RWPE2 (cell line): Measurements from ENCODE around the gene CTDNEP1.

Experiments used
- ATAC-seq: fragments of 200-7000 bp; cut with Tn5 transposase; 3 replicates; pipeline ENCODE4 v1.9.1; 2021; ENCODE audit warnings: low read depth
- DNase-seq: peaks from one replicate; pipeline ENCODE4 v3.0.0-alpha.2; 2020; ENCODE audit warnings: low spot score
- H3K27ac ChIP-seq: fragments of 450-650 bp; 2 replicates; pipeline ENCODE4 v1.5.1; 2017; ENCODE audit warnings: mild to moderate bottlenecking; ENCODE audit not compliant: poor library complexity, severe bottlenecking
- H3K27me3 ChIP-seq: fragments of 250-450 bp; sonication (Bioruptor Pico); 2 replicates; pipeline ENCODE4 v1.5.1; 2021; ENCODE audit warnings: mild to moderate bottlenecking, moderate library complexity; ENCODE audit not compliant: insufficient read depth, poor library complexity, severe bottlenecking
- H3K36me3 ChIP-seq: fragments of 250-450 bp; sonication (Bioruptor Pico); 2 replicates; pipeline ENCODE4 v1.5.1; 2020; ENCODE audit warnings: low read depth, mild to moderate bottlenecking, moderate library complexity
- H3K4me1 ChIP-seq: fragments of 250-450 bp; sonication (Bioruptor Pico); 2 replicates; pipeline ENCODE4 v1.5.1; 2021; ENCODE audit warnings: mild to moderate bottlenecking, moderate library complexity; ENCODE audit not compliant: insufficient read depth, poor library complexity, severe bottlenecking
- H3K4me3 ChIP-seq: fragments of 250-450 bp; sonication (Bioruptor Pico); 2 replicates; pipeline ENCODE4 v1.5.1; 2021; ENCODE audit warnings: mild to moderate bottlenecking, moderate library complexity; ENCODE audit not compliant: severe bottlenecking
- H3K9me3 ChIP-seq: fragments of 250-450 bp; sonication (Bioruptor Pico); 2 replicates; pipeline ENCODE4 v1.5.1; 2021; ENCODE audit warnings: mild to moderate bottlenecking, moderate library complexity; ENCODE audit not compliant: severe bottlenecking
- TF ChIP-seq, protein P1 (sequence below): fragments of 450-650 bp; IDR thresholded peaks from one replicate; pipeline ENCODE4 v1.5.1; 2017; ENCODE audit warnings: mild to moderate bottlenecking, moderate library complexity; ENCODE audit not compliant: poor library complexity, severe bottlenecking

CTDNEP1 gene

DNA sequence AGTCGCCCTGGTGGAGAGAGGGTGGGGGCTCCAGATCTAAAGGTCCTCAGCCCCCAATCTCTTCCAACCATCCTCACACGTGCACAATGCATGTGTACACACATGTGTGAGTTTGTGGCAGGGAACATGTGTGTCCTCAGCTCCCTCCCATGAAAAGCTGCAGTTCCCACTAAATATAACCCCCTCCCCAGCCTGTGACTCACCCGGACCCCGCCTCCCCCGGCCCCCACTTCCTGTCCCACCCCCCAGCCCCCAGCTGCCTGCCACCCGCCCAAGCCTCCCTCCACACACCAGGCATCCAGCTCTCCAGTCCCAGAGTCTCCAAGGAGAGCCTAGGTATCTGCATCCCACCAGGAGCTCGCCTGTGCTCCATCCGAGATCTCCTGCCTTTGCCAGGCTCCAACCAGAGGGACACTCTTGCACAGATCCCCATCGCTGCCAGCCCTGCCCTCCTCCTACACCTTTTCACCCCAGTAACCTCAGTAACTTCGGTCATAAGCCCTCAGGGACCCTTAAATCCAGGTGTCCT lies 35.8 kb downstream of the CTDNEP1 start:
- peaks cover 5% of the 10 kb centered on the region for H3K4me1 ChIP-seq
- TF ChIP-seq, protein P1, sequence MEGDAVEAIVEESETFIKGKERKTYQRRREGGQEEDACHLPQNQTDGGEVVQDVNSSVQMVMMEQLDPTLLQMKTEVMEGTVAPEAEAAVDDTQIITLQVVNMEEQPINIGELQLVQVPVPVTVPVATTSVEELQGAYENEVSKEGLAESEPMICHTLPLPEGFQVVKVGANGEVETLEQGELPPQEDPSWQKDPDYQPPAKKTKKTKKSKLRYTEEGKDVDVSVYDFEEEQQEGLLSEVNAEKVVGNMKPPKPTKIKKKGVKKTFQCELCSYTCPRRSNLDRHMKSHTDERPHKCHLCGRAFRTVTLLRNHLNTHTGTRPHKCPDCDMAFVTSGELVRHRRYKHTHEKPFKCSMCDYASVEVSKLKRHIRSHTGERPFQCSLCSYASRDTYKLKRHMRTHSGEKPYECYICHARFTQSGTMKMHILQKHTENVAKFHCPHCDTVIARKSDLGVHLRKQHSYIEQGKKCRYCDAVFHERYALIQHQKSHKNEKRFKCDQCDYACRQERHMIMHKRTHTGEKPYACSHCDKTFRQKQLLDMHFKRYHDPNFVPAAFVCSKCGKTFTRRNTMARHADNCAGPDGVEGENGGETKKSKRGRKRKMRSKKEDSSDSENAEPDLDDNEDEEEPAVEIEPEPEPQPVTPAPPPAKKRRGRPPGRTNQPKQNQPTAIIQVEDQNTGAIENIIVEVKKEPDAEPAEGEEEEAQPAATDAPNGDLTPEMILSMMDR, result no peak
- DNase-seq, result no peak
- ATAC-seq, result no peak
- no peaks in the 10 kb centered on the region for H3K27me3 ChIP-seq
- H3K36me3 ChIP-seq, result no peaks in the 10 kb centered on the region; the same call in 1 of the 2 replicates
- no peaks in the 10 kb centered on the region for H3K9me3 ChIP-seq
- peak overlapping the region; percentile 62 for H3K27ac ChIP-seq
- H3K4me3 ChIP-seq, result no peak overlapping the region

DNA sequence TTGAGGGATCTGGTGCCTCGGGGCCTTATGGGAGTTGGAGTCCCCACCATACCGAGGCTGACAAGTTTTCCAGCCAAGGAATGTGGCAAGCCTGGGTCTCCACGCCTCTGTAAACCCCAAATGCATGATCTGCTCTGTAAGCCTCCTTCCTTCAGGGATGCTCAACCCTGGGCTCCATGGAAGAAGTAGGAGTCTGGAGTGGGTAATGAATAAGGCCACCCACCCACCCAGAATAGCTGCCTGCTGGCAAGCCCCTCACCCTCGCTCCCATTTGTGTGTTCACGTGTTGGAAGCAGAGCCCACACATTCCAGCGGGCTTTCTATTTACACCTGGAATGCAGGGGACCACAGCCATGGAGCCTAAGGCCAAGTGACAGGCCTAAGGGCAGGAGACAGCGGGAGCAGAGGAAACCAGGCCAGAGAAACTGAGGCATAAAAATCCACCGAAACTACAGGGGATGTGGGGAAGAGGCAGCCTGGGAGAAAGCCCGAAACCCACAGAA lies 36.3 kb downstream of the CTDNEP1 start:
- peak overlapping the region; percentile 28 for H3K4me3 ChIP-seq
- no peaks in the 10 kb centered on the region for H3K36me3 ChIP-seq
- no peaks in the 10 kb centered on the region for H3K9me3 ChIP-seq
- TF ChIP-seq, protein P1, result peak; percentile 14
- no peak for DNase-seq
- peaks cover 5% of the 10 kb centered on the region for H3K4me1 ChIP-seq
- H3K27me3 ChIP-seq, result no peaks in the 10 kb centered on the region
- peak overlapping the region; percentile 62 for H3K27ac ChIP-seq
- ATAC-seq, result no peak

DNA sequence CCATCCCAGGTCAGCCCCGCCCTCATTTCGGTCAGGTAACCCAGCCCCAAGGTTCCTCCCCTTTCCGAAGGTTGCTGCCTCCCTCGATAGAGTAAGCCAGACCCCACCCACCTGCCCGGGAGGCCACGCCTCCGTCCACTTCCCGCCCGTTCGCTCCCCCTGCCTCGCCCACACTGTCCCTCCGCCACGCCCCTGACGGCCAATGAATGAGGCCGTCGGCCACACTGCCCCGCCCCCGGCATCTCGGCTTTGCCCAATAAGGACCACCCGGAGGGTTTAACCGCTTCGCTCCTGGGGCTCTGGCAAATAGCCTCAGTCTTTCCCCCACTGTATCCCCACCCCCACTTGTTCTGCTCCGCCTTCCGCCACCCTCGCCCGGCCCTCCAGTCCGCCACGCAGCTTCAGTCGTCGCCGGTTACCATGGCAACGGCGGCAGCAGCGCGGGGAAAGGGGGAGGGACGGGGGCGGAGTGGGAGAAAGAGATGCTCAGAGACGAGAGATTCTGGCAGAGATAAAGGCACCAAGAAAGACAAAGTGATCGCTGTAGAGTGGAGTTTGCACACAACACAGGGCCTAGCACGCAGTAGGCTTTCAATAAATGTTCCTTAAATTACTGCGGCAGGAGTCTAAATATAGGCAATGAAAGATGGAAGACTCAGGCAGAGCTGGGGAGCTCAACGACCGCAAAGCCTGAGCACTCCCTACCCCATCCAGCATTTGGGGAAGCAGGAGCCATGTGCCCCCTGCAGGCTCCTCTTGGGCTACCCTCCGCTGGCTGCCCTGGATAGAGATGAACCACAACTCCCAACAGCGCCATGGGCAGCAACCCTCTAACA lies 37.0 kb downstream of the CTDNEP1 start:
- Histone ChIP-seq H3K9me3 (no peaks in the 10 kb centered on the region), H3K27ac (peak overlapping the region; percentile 62), H3K36me3 (no peaks in the 10 kb centered on the region), H3K4me1 (peaks cover 5% of the 10 kb centered on the region), H3K27me3 (no peaks in the 10 kb centered on the region), H3K4me3 (peak overlapping the region; percentile 28)
- TF ChIP-seq, protein P1, result peak; percentile 43
- ATAC-seq (peak; percentile 84), DNase-seq (peak; percentile 99)

DNA sequence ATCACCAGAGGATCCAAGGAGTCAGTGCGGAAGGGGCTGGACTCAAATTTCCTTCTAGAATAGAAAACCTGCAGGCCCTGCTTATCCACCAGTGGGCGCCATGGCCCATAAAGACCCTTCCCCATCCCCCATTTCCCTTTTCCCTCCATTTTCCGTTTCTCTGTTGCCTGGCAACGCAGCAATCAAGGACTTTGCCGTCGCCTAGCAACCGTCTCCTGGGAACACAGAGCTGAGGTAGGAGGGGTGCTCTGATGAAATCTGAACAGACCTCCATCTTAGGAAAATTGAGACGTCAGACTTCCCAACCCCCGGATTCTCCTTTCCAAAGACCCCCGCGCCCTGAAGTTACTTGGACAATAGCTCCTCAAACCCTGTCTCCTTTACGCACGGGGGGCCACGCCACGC lies 37.6 kb downstream of the CTDNEP1 start:
- Histone ChIP-seq H3K4me3 (peak overlapping the region; percentile 28), H3K27ac (no peak overlapping the region), H3K4me1 (peaks cover 5% of the 10 kb centered on the region), H3K9me3 (no peaks in the 10 kb centered on the region), H3K27me3 (no peaks in the 10 kb centered on the region), H3K36me3 (no peaks in the 10 kb centered on the region)
- TF ChIP-seq, protein P1, result peak; percentile 25
- no peak for DNase-seq
- ATAC-seq, result no peak
